Cardiac fibroblast (primary cell): ENCODE measurements around the gene ENOX1.
A peak's percentile ranks its signal among the peaks of the same experiment; 100 is the strongest.

Experiments used
- DNase-seq, 2 donors: peaks; one replicate each; pipeline versions ENCODE4 v3.0.0 to v3.0.0-alpha.2; 2010; ENCODE audit warnings: low read depth in 2 of 2
- H3K4me3 ChIP-seq, 2 donors: replicated peaks in 1 of 2; 1 replicate in 1 of 2; 2 replicates in 1 of 2; pipeline ENCODE4 v1.5.1; 2011; ENCODE audit warnings: low read depth in 2 of 2, low read length in 2 of 2, mild to moderate bottlenecking in 2 of 2, moderate library complexity in 1 of 2
- CTCF ChIP-seq: IDR thresholded peaks from one replicate; pipeline ENCODE4 v1.5.1; 2011; ENCODE audit warnings: low read depth, mild to moderate bottlenecking, low read length, inconsistent platforms

Gene ENOX1

GRCh38 chr13:43370842-43371241 is 415.9 kb downstream of the ENOX1 start:
- no peak overlapping the region for H3K4me3 ChIP-seq
- TF ChIP-seq CTCF: no peak
- no peak for DNase-seq

GRCh38 chr13:43369319-43369718 is 417.5 kb downstream of the ENOX1 start:
- H3K4me3 ChIP-seq: no peak overlapping the region
- no peak for DNase-seq
- no peak for TF ChIP-seq CTCF

- H3K4me3 ChIP-seq: no peak overlapping the region
- no peak for TF ChIP-seq CTCF
- no peak for DNase-seq
Measured at GRCh38 chr13:43368003-43368402, 418.8 kb downstream of the ENOX1 start.

GRCh38 chr13:43365039-43365344 is 421.8 kb downstream of the ENOX1 start:
- H3K4me3 ChIP-seq: no peak overlapping the region
- DNase-seq: no peak
- no peak for TF ChIP-seq CTCF

GRCh38 chr13:43364210-43365038 is 422.3 kb downstream of the ENOX1 start:
- DNase-seq: peak; percentile 82 to 83
- H3K4me3 ChIP-seq: no peak overlapping the region
- TF ChIP-seq CTCF: no peak

GRCh38 chr13:43363156-43363953 is 423.4 kb downstream of the ENOX1 start:
- no peak for TF ChIP-seq CTCF
- H3K4me3 ChIP-seq: no peak overlapping the region
- peak; percentile 68 for DNase-seq
